SW 1271 (cell line): ENCODE results near the gene SLC12A2.

Experiments used
- DNase-seq, 2 experiments: peaks; one replicate each; lab custom pipeline; 2025; lab: John Stamatoyannopoulos, UW

Gene SLC12A2

DNA sequence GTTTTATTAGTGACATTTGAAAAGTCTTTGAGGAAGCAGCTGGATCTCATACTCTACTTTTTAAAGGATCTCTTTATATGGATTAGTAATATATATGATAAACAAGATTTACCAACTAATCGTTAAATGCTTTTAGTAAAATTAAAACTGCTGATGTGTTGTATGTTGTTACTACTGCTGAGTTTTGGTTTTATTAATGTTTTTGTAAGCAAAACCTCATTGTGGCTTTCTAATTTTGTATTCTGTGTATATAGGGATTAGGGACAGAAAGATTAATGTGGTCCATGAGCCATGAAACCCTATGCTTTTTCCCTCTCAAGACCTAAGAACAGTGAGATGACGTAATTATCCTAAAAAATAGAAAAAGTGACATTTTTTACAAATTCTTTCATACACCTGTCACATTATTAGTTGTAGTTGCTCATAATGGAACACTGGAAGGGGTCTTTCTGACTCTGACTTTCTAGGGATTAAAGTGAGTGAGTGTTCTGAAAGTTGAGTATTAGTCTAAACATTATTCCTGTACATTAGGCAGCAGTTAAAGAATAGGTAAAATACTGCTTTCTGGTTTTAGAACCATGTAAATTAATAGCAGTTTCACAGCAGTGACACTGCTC, 85.9 kb downstream of the SLC12A2 start:
- no peak for DNase-seq

DNA sequence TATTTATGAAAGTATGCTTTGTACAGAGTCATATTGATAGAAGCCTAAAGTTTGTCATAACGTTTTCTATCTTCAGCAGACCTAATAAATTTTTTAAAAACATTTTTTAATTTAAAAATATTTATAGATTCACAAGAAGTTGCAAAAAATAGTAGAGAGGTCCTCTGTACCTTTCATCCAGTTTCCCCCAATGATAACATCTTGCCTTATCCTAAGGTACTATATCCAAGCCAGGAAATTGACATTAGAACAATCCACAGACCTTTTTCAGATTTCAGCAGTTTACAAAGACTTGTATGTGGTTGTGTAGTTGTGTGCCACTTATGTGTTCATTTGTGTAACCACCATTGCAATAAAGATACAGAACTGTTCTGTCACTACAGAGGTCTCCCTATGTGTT, 88.5 kb downstream of the SLC12A2 start:
- DNase-seq = no peak

DNA sequence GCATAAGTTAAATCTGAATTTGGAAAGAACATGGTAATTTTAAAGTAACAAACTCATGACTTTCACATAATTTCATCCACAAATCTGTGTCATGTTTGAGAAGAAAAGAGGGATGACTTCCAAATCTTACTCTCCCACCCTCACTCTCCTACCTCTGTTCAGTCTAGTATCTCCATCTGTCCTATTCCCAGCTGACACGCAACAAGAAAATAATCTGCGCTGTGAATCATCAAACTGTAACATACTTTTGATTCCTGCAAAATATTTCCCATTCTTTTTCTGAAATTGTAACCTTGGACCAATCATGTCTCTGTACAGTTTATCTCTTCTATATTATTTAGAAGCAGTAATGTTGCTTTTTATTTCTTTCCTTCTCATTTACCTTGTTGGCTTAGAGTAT, 91.4 kb downstream of the SLC12A2 start:
- peak in 1 of 2 experiments; percentile 36 for DNase-seq

DNA sequence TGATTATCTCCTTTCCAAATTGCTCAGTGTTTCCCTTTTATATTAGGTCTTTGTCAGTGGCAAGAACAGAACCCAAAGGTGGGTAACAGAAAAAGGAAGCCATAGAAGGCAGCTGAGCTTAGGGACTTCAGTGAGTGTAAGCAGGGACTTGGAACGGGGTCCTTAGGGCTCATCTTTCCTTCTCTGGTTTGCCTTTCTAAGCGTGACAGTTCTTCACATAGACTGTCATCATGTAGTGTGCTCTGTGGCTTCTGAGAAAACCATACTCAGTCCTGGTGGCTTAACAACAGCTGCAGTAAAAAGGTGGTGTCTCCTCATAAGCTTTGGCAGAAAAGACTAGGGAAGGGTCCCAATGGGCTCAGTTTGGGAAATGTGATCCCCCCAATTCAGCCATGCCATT, 108.8 kb downstream of the SLC12A2 start:
- DNase-seq = no peak

DNA sequence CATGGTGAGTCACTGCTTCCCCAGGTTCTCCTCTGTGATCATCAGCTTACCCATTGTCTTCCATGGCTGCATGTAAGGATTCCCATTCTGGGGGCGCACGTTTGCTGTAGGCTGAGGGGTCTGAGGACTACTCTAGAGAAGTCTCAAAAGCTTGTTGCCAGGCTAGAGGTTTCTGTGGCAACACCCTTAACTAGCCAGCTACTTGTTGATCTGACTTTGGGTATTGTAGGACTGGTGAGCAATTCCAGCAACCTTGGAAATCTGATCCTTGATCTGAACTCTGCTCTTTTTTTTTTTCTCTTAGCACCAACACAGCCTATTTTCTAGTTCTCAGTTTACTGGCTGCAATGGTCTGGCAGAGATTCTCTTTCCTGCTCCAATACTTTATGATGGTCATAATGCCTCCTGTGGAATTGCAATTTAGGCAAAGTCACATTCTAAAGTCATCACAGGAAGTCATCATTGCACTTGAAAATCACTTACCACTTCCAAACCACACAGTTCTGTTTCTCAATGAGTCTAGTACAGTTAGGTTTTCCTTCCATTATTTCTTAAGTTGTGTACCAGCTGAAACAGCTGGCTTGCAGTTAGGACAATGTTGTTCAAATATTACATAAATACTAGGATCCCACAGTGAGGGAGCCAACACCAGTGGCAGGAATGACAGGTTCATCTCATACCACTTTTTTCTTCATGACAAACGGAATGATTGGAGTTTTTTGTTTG, 110.3 kb downstream of the SLC12A2 start:
- DNase-seq = no peak

DNA sequence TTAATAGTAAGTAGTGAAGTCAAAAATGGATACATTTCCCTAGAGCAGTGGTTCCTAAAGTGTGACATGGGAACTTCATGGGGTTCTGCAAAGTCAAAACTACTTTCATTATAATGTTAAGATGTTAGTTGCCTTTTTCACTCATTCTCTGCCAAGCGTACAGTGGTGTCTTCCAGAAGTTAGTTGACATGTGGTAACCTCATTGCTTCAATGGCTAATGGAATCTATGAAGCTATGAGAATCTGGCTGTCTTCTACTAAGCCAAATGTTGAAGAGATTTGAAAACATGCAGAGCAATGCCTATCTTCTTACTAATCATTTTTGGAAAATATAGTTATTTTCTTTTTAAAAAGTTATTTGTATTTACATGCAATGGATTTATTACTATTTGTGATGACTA, 111.8 kb downstream of the SLC12A2 start:
- no peak for DNase-seq

DNA sequence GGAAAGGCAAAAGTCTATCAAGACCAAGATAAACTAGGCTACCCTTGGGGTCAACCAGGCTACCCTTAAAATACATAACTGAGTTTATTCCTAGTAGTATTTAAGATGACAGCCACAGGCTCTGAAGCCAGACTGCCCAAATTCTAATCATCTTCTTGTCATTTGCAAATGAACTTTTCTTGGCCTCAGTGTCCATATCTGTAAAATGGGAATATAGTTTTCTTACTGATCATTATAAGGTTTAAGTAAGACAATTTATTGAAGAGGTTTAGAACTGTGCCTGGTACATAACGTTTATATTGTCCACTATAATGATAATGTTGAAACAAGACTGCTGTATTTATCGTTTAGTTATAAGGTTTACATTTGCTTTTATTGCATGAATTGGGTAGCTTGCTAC, 112.5 kb downstream of the SLC12A2 start:
- no peak for DNase-seq

DNA sequence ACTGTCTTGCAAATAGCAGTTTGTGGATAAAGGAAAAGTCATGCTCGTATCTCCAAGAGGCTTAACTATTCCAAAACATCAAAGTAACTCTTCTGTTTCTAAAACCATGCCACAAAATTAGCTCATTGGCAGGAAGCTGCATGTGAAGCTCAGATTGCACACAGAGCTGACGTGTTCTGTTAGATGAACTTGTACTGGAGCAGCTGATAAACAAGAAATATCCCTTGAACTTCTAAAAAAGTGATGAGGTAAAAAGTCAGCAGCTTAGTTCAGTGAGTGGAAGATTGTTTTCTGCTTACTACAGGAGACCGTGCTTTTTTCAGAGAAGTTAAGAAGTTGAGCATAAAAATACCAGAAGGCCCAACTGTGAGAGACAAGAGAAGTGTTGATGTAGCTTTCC, 113.2 kb downstream of the SLC12A2 start:
- no peak for DNase-seq

DNA sequence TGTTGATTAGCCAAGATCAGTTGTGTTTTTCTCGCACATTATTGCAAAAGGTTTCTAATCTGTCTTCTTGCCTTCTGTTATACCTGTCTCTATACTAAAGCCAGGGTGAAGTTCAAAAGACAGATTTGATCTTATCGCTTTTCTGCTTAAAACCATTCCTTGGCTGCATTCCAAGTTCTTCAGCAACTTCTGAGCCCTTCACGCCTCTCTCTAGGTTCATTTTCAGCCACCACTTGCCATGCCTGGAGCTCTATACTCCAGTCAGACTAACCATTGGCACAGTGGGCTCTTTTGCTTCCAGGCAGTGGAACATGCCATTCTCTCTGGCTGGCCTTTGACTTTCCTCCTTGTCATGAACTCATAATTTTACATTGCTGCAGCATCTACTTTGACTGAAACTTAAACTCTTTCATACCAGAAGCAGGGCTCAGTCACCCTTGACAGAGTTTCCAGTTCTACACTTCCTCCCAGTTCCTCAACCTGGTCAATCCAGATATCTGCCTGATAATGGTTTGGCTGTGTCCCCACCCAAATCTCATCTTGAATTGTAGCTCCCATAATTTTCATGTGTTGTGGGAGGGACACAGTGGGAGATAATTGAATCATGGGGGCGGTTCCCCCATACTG, 114.4 kb downstream of the SLC12A2 start:
- DNase-seq = no peak

DNA sequence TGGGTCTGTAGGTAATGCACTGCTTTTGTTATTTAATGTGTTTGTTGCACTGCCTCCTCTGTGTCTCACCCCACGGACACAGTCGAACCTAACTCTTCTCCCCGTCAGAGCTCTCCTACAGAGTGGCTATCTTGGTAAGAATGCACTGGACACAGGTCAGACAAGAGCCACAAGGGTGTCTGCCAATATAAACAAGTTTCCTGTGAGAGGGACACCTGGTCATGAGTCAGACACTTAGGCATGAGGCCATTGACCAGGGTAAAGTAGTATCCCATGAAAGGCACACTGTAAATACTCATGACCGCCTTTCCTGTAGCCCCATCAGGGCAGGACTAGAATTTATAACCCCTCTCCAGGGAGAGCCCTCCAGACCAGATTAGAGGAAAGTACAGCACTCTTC, 115.5 kb downstream of the SLC12A2 start:
- peak in 1 of 2 experiments; percentile 16 for DNase-seq

DNA sequence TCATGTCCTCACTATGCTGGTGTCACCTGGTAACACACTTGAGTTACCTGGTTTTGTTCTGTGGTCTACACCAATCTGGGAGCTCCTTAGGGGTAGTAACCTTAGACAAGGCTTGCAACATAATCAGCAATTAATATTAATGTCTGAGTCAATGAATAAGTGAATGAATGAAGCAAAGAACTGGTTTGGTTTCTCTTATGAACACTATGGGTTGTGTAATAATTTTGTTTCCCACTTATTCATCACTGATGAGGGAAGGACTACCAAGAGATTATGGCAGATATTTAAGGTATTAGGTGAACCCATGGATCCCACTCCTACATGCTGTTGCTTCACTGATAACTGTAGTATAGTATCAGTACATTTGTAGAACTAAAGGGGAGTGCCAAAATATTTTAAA, 116.0 kb downstream of the SLC12A2 start:
- DNase-seq = no peak

DNA sequence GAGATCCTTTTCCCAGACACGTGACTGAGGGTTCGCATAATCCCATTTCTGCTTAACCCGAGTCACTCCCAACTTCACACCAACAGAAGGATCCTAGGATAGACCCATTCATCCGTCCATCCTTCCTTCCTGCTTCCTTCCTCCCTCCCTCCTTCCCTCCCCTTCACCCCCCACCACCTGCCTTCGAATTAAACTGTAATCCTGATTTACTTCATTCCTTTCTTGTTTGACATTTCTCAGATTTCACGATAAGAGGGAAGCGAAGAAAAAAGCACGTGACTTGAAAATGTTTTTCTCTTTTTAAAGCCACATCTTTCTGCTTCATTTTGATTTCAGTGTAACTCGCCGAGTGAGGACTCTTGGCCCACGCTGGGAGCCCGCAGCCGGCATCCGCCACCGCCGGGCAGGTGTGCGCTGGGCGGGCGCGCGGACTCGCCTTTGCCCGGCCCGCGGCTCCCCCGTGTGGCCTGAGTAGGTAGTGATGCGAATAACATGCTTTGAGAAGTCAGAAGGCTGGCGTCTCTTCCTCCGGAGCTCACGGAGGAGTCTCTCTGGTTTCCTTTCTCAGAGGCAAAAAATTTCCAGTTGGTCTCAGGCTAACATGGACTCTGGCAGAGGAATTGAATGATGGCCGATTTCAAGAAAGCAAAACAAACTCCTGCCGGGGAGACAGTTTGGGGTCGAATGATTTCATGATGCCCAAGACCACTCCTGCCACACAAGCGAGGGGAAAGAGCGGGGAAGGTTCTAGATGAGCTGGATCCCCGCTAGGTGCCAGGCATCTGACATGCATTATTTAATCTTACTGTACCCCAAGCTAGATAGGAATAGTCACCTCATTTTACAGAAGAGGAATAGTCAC, 117.7 kb downstream of the SLC12A2 start:
- DNase-seq = peak; percentile 11 to 64

DNA sequence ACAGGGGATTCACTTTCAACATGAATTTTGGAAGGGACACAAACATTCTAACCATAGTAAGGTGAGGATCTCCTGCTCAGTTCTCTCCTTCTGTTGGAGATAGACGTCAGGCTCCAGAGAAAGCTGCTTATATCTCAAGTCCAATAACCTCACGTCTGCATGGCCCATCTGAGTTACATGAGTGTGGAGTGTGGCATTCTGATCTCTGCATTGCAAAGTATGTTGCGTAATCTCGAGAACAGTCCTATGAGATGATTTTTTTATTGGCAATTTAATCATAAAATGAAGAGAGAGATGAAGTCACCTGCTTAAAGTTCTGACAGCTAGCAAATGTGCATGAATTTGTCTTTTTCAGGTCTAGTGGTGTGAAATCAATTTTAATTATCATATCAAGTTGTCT, 118.8 kb downstream of the SLC12A2 start:
- DNase-seq = no peak

DNA sequence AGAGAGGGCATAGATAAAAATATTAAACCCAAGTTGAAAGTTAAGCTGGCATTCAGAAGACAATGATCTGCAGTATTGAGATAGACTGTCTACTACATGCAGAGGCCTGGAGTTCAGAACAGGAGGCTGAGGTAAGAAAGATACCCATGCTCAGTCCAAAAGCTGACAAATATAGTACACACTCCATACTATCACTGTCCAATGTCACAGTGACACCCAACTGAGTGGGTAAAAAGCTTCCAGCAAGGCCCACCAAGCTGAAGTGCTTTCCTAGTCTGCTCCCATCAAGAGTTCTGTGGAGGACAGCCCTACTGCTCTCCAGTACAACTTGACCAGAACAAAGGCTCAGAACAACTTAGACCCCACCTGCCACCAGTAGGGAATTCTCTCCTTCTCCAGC, 124.9 kb downstream of the SLC12A2 start:
- DNase-seq = no peak

DNA sequence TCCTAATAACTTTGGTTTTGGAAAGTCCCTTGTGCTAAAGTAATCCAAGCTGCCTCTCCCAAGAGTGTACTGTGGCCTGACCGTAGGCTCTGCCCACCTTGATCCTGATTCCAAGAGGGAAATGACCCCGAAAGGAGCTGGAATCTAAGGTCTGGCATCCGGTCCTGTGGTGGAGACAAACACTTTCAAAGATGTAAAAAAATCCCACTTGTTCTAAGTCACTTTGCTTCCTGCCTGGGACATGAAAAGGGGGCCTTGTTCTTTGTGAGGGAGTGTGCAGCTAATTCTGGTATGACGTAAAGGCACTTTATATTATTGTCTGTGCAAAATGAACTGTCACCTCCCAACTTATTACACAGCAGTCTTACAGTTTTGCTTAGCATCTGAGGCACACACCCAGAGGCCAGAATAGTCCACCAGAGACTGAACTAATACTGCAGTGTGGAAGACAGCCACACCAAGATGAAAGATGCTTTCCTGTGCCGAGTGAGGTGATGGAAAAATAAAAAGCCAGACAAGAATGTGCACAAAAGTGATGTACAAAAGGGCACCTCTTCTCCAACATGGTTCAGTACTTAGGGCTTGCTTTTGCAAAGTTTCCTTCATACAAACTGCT, 128.7 kb downstream of the SLC12A2 start:
- DNase-seq = no peak

DNA sequence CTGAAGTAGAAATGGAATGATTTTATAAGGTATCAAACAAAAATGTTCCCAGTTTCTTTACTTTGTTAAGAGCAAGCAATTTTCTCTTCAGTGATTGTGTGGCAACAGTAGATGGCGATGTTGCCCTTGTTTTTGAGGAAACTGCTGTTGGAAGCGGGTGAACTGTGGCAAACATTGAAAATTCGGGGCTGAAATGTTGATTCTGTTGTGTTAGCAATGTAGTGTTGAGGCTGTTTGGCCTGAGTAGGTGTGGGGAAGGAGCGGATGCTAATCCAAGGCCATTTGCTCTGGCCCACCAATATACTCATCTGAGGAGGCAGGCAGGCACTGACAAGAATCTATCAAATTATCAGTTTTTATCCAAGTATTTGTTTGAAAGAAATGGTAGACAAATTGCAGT, 129.8 kb downstream of the SLC12A2 start:
- peak in 1 of 2 experiments; percentile 53 for DNase-seq

DNA sequence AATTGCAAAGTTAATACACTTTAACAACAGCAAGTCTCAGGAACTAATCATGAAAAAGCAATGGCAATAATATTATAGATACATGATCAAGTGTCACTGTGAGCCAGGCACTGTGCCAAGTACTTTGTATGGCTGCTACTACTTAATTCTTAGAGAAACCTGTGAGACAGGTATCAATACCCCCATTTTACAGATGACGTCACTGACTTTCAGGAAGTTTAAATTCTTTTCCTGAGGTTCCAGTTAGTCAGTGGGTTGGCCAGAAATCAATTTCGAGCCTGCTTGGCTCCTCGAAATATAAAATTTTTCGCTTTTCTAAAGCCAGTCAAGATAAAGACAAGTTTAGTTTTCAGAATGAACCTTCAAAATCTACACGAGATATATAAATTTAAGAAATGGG, 130.3 kb downstream of the SLC12A2 start:
- DNase-seq = no peak

DNA sequence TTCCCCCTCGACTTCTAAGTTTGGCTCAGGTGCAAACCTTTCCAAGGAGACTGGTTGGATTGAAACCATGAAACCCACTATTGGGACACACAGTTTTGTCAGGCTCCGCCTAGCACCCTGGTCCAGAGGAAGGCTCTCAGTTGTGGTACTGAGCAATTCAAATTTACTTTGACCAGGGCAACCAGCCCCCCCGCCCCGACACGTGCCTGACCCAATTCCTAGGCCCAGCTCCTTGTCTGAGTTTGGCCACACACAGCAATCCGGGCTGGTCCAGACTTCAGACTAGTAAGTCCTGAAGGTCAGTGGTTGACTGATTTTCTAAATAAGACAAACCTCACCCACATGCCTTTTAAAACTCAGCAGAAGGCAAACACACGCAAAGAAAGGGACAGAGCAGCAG, 132.7 kb downstream of the SLC12A2 start:
- no peak for DNase-seq

DNA sequence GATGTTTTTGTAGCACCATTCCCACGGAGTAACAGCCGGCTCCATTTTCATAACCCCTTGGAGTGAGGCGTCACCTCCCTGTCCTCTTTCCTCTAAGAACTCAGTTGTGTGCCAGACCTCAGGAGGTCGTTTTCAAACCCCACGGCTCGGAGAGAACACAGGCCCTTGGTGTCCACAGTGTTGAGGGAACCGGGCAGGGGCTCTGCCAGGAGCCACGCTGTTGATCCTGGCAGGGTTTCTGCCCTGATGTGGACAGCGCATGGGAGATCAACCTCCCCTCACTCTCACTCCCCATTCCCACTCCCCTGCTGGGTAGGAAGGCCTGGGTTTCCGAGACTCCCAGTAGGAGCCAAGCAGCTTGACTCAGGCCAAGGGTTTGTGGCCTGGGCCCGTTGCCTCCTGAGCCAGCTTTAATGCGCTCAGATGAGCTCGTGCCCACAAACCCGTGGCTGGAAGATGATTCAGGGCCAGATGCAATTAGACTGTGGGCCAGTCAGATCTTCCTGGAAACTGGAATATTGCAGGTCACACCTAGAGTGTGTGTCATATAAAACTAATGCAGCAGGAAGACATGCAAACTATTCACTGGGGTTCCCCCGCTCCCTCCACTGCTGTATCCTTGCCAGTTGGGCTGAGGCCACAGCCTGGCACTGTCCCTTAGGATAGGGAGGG, 133.4 kb downstream of the SLC12A2 start:
- DNase-seq = no peak

DNA sequence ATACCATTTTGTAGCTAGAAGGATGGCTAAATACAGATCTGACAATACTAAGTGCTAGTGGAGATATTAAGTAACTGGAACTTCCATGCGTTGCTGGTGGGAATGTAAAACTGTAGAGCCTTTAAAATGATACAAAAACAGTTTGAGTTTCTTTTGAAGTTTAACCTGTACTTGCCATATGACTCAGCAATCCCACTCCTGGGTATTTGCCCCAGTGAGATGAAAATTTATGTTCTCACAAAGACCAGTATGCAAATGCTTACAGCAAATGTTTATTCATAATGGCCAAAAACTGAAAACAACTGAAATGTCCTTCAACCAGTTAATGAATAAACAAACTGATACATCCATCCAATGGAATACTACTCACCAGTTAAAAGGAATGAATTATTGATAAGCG, 137.3 kb downstream of the SLC12A2 start:
- no peak for DNase-seq

DNA sequence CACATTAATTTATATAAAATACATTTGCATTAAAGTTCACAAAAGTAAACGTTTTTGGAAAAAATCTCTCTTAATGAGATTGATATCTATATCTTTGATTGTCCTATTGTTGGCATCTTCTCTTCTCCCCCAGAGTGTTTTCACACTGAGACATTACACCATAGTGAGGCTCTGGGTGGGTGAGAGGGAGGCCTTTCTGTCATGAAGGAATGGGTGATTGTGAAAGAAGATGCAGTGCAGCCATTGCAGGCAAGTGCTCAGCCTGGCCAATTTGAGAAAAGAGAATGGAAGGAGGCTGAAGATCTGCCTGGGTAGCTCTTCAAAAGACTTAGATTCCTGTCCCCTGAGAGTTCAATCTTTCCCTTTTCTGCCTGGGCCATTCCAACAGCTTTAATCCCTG, 140.8 kb downstream of the SLC12A2 start:
- DNase-seq = no peak
